ENCODE measurements around the gene TBC1D1.

DNA sequence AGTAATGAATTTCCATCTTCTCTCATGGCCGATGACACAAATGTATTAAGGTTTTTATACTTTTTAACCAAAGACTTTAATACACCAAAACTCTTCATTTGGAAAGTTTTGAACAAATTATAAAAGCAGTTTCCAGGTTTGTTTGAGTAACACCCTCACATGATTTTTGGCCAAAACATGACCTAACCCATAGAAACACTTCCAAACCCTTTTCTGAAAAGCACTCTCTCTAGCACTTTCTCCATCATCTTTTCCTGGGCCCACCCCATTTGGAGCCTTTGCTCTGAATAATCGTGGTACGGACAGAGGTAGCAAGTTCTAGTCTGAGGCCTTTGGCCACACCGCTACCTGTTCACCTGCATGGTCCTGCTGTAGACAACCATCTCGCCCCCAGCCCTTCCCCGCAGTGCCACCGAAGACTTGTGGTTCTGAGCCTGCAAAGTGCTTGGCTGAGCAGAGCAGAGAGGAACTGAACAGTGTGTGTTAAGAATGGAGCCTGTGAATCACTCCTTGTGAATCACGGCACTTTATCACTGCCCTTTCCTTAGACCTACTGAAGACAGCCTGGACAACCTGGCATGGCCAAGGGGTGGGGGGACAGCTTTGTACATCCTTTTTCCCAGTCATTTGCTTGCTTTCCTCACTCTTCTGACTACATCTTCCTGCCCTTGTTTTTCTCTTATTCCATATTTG is 251.1 kb downstream of the TBC1D1 start:
- TF ChIP-seq, protein P1, sequence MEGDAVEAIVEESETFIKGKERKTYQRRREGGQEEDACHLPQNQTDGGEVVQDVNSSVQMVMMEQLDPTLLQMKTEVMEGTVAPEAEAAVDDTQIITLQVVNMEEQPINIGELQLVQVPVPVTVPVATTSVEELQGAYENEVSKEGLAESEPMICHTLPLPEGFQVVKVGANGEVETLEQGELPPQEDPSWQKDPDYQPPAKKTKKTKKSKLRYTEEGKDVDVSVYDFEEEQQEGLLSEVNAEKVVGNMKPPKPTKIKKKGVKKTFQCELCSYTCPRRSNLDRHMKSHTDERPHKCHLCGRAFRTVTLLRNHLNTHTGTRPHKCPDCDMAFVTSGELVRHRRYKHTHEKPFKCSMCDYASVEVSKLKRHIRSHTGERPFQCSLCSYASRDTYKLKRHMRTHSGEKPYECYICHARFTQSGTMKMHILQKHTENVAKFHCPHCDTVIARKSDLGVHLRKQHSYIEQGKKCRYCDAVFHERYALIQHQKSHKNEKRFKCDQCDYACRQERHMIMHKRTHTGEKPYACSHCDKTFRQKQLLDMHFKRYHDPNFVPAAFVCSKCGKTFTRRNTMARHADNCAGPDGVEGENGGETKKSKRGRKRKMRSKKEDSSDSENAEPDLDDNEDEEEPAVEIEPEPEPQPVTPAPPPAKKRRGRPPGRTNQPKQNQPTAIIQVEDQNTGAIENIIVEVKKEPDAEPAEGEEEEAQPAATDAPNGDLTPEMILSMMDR (IDR thresholded peaks at IDR 0.05; ENCODE audit: low read length): no peak
- TF ChIP-seq EZH2 (IDR thresholded peaks at IDR 0.05; ENCODE audit: borderline replicate concordance, low read length): no peak
